Measurements from ENCODE around the gene CDC42SE2. TPM values are rescaled to one million over a fixed set of nuclear protein-coding genes. Genes with fewer than 3 reads are reported as not detected.
"Not testable (repeated sequence)": the region's sequence is repeated elsewhere in the genome, so short reads cannot be mapped to it uniquely, and the experiment has no call there.

The CDC42SE2 gene
- total RNA-seq, 1 donor from 2014 or later, result 23.6 TPM

DNA sequence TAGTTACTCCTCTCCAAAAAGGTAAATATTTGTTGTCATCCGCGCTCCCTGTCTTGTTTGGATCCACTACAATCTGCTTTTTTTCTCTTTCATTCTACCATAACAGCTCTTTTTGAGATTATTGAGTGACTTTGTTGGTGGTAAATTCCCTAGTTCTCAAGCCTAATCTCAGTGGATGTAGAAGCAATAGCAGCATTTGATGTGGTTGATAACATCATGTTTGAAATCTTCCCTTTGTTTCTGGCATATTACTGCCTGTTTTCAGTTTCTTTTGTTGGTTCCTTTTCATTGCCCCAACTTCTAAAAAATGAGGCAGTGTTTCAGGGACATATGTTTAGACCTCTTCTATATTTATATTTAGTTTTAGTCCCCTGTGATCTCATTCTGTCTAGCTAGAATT, 8.9 kb downstream of the CDC42SE2 start:
- no peak for DNase-seq (ENCODE audit: low spot score in 2 of 2, unreplicated experiment in 2 of 2)
- Mint-ChIP-seq H3K27ac (no peak overlapping the region), H3K4me1 (peaks cover 12% of the 10 kb centered on the region), H3K9me3 (no peaks in the 10 kb centered on the region), H3K27me3 (ENCODE audit: low read depth) (no peaks in the 10 kb centered on the region), H3K36me3 (no peaks in the 10 kb centered on the region), H3K4me3 (no peak overlapping the region)
- no peak for TF ChIP-seq CTCF (IDR thresholded peaks at IDR 0.05; ENCODE audit: unreplicated experiment)

DNA sequence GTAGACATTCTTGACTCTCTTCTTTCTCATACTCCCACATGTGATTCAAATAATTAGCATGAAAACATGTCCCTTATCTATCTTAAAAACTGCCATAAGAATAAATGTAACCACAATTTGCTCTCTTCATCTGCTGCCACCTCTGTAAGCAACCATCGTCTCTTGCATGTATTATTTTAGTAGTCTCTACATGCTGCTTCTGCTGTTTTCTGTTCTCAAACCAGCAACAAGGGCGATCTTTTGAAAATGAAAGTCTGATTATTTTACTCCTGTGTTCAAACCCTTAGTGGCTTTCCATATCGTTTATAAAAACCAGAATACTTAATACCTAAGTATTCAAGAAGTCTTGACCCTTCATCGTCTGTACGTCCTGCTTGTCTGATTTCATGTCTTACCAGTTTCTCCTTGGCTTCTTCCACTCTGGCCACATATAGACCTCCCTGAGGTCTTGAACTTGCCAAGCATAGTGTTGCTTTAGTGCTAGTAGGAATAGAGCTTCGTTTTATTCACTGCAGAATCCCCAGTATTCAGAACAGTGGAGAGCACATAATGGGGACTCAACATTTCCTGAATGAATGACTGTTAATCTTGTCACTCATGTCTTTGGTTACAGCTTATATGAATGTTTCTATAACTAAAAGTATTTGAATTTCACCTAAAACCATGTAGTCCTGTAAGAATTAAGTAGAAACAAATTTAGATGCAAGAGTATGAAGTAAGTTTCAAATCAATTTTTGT, 10.6 kb downstream of the CDC42SE2 start:
- Mint-ChIP-seq H3K4me1 (peaks cover 14% of the 10 kb centered on the region), H3K9me3 (no peaks in the 10 kb centered on the region), H3K36me3 (no peaks in the 10 kb centered on the region), H3K27ac (no peak overlapping the region), H3K4me3 (no peak overlapping the region), H3K27me3 (ENCODE audit: low read depth) (no peaks in the 10 kb centered on the region)
- TF ChIP-seq CTCF (IDR thresholded peaks at IDR 0.05; ENCODE audit: unreplicated experiment), result no peak
- DNase-seq (ENCODE audit: low spot score in 2 of 2, unreplicated experiment in 2 of 2), result no peak

- Mint-ChIP-seq H3K9me3 (no peaks in the 10 kb centered on the region), H3K27me3 (ENCODE audit: low read depth) (no peaks in the 10 kb centered on the region), H3K27ac (no peak overlapping the region), H3K36me3 (no peaks in the 10 kb centered on the region), H3K4me3 (no peak overlapping the region), H3K4me1 (peaks cover 24% of the 10 kb centered on the region)
- DNase-seq (ENCODE audit: low spot score in 2 of 2, unreplicated experiment in 2 of 2), result no peak
- no peak for TF ChIP-seq CTCF (IDR thresholded peaks at IDR 0.05; ENCODE audit: unreplicated experiment)
Observed at GRCh38 chr5:131276072-131276471, 12.2 kb downstream of the CDC42SE2 start.

GRCh38 chr5:131277447-131277846, 13.6 kb downstream of the CDC42SE2 start:
- no peaks in the 10 kb centered on the region for H3K27me3 Mint-ChIP-seq (ENCODE audit: low read depth)
- H3K4me1 Mint-ChIP-seq, result peaks cover 35% of the 10 kb centered on the region
- no peak overlapping the region for H3K4me3 Mint-ChIP-seq
- no peaks in the 10 kb centered on the region for H3K36me3 Mint-ChIP-seq
- no peak overlapping the region for H3K27ac Mint-ChIP-seq
- TF ChIP-seq CTCF (IDR thresholded peaks at IDR 0.05; ENCODE audit: unreplicated experiment), result no peak
- H3K9me3 Mint-ChIP-seq, result no peaks in the 10 kb centered on the region
- DNase-seq (ENCODE audit: low spot score in 2 of 2, unreplicated experiment in 2 of 2), result no peak

GRCh38 chr5:131277875-131278740, 14.3 kb downstream of the CDC42SE2 start:
- Mint-ChIP-seq H3K4me1 (peaks cover 35% of the 10 kb centered on the region), H3K27ac (peak overlapping the region; percentile 57), H3K4me3 (no peak overlapping the region), H3K9me3 (no peaks in the 10 kb centered on the region), H3K36me3 (no peaks in the 10 kb centered on the region), H3K27me3 (ENCODE audit: low read depth) (no peaks in the 10 kb centered on the region)
- no peak for TF ChIP-seq CTCF (IDR thresholded peaks at IDR 0.05; ENCODE audit: unreplicated experiment)
- no peak for DNase-seq (ENCODE audit: low spot score in 2 of 2, unreplicated experiment in 2 of 2)

GRCh38 chr5:131278741-131279124, 14.9 kb downstream of the CDC42SE2 start:
- H3K9me3 Mint-ChIP-seq; DNase-seq (ENCODE audit: low spot score in 2 of 2, unreplicated experiment in 2 of 2); H3K27ac Mint-ChIP-seq; H3K27me3 Mint-ChIP-seq (ENCODE audit: low read depth); H3K36me3 Mint-ChIP-seq; H3K4me3 Mint-ChIP-seq: not testable (repeated sequence)
- peaks cover 35% of the 10 kb centered on the region for H3K4me1 Mint-ChIP-seq
